ENCODE measurements around the gene PRCC.

PRCC gene

DNA sequence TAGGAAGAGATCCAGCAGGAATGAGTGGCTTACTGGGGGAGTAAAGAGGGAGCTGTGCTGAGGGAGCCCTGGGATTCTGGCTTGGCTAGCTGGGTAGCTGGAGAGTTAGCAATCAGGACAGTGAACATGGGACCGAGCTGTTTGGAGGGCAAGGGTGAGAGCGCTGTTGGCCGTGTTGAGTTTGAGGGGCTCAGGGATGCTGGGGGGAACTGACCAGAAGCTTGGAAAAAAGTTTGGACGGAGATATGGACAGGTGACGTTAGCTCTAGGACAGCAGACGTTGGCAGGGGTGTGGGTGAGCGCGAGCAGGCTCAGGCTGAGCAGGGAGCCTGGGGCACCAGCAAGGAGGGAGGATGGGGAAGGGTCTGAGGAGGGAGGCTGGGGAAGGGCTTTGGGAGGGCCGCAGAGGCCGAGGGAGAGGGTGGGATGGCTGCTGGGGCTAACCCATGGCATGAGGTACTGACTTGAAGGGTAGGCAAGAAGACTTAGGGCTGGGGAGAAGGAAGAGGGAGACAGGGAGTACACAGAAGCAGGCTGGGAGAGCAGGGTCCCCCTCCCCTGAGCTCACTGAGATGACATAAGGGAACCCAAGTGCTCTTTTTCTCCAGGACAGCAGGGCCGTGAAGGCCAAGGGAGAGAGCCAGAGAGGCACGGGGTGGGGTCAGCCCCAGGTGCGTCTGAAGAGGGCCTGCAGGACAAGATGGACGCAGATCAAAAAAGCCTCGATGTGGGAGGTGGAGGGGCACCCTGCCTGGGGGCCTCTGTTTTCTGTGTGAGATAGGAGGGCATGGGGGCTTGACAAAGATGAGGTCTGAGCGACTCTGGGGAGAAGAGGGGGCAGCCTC, 41.1 kb downstream of the PRCC start:
- no peak for FAIRE-seq

DNA sequence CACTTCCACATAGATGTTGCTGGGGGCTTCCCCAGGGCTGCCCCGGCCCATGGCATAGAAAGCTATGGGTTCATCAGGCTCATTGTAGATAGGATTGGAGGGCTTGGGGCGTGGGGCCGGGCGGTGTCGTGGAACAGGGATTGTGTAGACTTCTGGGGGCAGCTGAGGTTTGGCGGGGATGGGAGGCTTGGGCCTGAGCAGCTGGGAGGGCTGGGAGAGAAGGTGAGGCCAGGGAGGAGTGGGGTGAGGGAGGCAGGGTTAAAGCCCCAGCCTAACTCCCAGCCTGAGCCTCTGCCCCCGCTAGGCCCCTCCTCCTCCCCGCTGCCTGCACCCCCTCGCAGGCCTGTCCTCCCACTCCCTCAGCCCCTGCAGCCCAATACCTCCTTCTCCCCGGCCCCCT, 41.9 kb downstream of the PRCC start:
- FAIRE-seq (no peak), DNase-seq (ENCODE audit: insufficient read length, low spot score) (no peak)
- TF ChIP-seq POLR2A (IDR thresholded peaks at IDR 0.05; ENCODE audit: low read depth, low read length), result no peak
- no peak for TF ChIP-seq PAX5 (IDR thresholded peaks at IDR 0.05; ENCODE audit: insufficient read depth, low read length, severe bottlenecking)
- no peak for TF ChIP-seq SPI1 (IDR thresholded peaks at IDR 0.05; ENCODE audit: low read depth, low read length)
- TF ChIP-seq TAF1 (IDR thresholded peaks at IDR 0.05; ENCODE audit: low read depth, low read length), result no peak
- TF ChIP-seq POLR2AphosphoS5 (IDR thresholded peaks at IDR 0.05; ENCODE audit: low read depth, low read length), result no peak
- TF ChIP-seq POU2F2 (IDR thresholded peaks at IDR 0.05; ENCODE audit: low read depth, low read length), result no peak

More for the DNA sequence above, 41.1 kb downstream of the PRCC start:
- TF ChIP-seq PAX5 (IDR thresholded peaks at IDR 0.05; ENCODE audit: insufficient read depth, low read length, severe bottlenecking) (no peak), POU2F2 (IDR thresholded peaks at IDR 0.05; ENCODE audit: low read depth, low read length) (no peak), SPI1 (IDR thresholded peaks at IDR 0.05; ENCODE audit: low read depth, low read length) (no peak)
- no peak for DNase-seq (ENCODE audit: insufficient read length, low spot score)

DNA sequence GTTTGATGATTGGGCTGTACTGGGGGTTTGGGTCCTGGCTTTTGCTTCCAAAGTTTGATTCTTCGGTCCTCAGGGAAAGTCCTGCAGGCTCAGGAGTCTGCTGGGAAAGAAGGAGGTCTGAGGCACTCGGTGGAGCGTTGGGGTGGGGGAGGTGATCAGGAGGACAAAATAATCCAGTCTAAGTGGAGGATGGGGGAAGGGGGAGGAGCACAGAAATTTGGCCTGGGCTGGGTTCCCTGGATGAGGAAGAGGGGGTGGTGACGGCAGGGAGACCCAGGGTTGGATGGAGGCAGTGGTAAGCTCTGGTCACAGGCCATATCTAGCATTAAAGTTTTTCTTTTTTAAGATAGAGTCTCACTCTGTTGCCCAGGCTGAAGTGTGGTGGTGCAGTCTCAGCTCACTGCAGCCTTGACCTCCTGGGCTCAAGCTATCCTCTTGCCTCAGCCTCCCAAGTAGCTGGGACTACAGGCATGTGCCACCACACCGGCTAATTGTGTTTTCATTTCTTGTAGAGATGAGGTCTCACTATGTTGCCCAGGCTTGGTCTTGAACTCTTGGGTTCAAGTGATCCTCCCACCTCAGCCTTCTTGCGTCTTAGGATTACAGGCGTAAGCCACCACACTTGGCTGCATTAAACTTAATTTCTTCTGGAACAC, 42.5 kb downstream of the PRCC start:
- DNase-seq (ENCODE audit: insufficient read length, low spot score) (no peak), FAIRE-seq (no peak)
- no peak for TF ChIP-seq POLR2AphosphoS5 (IDR thresholded peaks at IDR 0.05; ENCODE audit: low read depth, low read length)
- TF ChIP-seq TAF1 (IDR thresholded peaks at IDR 0.05; ENCODE audit: low read depth, low read length), result no peak
- no peak for TF ChIP-seq POU2F2 (IDR thresholded peaks at IDR 0.05; ENCODE audit: low read depth, low read length)
- no peak for TF ChIP-seq PAX5 (IDR thresholded peaks at IDR 0.05; ENCODE audit: insufficient read depth, low read length, severe bottlenecking)
- no peak for TF ChIP-seq POLR2A (IDR thresholded peaks at IDR 0.05; ENCODE audit: low read depth, low read length)
- TF ChIP-seq SPI1 (IDR thresholded peaks at IDR 0.05; ENCODE audit: low read depth, low read length), result no peak

DNA sequence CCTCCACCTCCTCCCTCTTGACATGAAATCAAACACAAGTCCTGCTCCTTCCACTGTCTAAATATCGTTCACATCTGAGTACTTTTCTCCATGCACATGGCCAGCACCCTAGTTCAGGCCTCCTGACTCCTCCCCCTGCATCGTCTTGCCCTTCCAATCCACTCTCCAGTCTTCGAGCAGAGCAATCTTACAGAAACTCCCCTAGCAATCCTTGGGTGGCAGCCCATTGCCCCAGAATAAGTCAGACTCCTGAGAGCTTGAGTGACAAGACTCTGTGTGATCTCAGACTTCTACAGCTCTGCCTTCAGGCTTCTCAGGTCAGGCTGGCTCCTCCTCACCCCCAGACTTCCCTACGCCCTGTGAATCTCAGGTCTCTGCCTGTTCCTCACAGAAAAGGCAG, 43.8 kb downstream of the PRCC start:
- DNase-seq (ENCODE audit: insufficient read length, low spot score) (no peak), FAIRE-seq (no peak)
- TF ChIP-seq PAX5 (IDR thresholded peaks at IDR 0.05; ENCODE audit: insufficient read depth, low read length, severe bottlenecking) (no peak), POLR2AphosphoS5 (IDR thresholded peaks at IDR 0.05; ENCODE audit: low read depth, low read length) (no peak), POLR2A (IDR thresholded peaks at IDR 0.05; ENCODE audit: low read depth, low read length) (no peak), SPI1 (IDR thresholded peaks at IDR 0.05; ENCODE audit: low read depth, low read length) (no peak), TAF1 (IDR thresholded peaks at IDR 0.05; ENCODE audit: low read depth, low read length) (no peak), POU2F2 (IDR thresholded peaks at IDR 0.05; ENCODE audit: low read depth, low read length) (no peak)

DNA sequence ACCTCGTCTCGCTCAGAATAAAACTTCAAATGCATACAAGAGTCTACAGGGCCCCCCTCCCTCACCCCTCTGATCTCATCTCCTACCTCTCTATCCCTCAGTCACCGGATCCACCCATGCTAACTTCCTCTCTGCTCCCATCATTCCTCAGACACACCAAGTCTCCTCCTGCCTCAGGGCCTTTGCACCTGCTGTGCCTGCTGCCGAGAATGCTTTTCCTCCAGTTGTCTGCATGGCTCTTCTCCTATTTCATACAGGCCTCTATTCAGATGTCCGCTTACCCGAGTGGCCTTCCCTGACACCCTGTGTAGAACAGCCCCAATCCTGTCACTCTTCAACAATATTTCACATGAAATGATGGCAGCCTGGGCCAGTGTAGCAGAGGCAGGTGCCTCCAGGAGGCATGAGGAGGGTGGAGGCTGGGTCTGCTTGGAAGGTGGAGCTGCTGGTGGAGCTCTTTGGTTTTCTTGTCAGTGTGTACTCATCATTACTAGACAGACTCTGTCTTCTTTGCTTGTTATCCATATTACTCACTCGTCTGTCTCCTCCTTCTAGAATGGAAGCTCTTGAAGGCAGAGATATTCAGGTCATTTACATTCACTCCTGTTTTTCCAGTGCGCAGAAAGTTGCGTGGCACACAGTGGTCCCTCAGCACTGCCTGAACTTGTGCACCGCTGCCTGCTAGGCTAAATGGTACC, 45.1 kb downstream of the PRCC start:
- no peak for FAIRE-seq

DNA sequence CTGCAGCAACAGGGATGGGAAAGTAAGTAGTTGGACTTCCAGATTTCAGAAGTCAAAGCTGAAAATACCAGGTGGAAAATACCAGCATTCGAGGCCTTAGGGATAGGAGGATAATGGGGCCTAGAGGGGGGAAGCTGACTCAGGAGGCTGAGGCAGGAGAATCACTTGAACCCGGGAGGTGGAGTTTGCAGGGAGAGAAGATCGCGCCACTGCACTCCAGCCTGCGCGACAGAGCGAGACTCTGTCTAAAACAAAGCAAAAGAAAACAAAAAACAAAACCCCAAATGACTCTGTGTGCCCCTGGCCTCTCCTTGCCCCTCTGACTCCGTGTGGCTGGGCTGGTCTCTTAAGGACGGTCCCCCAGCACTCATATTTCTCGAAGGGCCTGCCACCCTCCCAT, 46.0 kb downstream of the PRCC start:
- TF ChIP-seq SPI1 (IDR thresholded peaks at IDR 0.05; ENCODE audit: low read depth, low read length) (no peak), TAF1 (IDR thresholded peaks at IDR 0.05; ENCODE audit: low read depth, low read length) (no peak), POLR2A (IDR thresholded peaks at IDR 0.05; ENCODE audit: low read depth, low read length) (no peak), POLR2AphosphoS5 (IDR thresholded peaks at IDR 0.05; ENCODE audit: low read depth, low read length) (no peak), POU2F2 (IDR thresholded peaks at IDR 0.05; ENCODE audit: low read depth, low read length) (no peak), PAX5 (IDR thresholded peaks at IDR 0.05; ENCODE audit: insufficient read depth, low read length, severe bottlenecking) (no peak)
- DNase-seq (ENCODE audit: insufficient read length, low spot score) (no peak), FAIRE-seq (no peak)

More for the DNA sequence above, 45.1 kb downstream of the PRCC start:
- TF ChIP-seq POU2F2 (IDR thresholded peaks at IDR 0.05; ENCODE audit: low read depth, low read length), result no peak
- no peak for TF ChIP-seq POLR2A (IDR thresholded peaks at IDR 0.05; ENCODE audit: low read depth, low read length)
- no peak for TF ChIP-seq POLR2AphosphoS5 (IDR thresholded peaks at IDR 0.05; ENCODE audit: low read depth, low read length)
- no peak for TF ChIP-seq SPI1 (IDR thresholded peaks at IDR 0.05; ENCODE audit: low read depth, low read length)
- TF ChIP-seq PAX5 (IDR thresholded peaks at IDR 0.05; ENCODE audit: insufficient read depth, low read length, severe bottlenecking), result no peak
- no peak for TF ChIP-seq TAF1 (IDR thresholded peaks at IDR 0.05; ENCODE audit: low read depth, low read length)
- no peak for DNase-seq (ENCODE audit: insufficient read length, low spot score)

DNA sequence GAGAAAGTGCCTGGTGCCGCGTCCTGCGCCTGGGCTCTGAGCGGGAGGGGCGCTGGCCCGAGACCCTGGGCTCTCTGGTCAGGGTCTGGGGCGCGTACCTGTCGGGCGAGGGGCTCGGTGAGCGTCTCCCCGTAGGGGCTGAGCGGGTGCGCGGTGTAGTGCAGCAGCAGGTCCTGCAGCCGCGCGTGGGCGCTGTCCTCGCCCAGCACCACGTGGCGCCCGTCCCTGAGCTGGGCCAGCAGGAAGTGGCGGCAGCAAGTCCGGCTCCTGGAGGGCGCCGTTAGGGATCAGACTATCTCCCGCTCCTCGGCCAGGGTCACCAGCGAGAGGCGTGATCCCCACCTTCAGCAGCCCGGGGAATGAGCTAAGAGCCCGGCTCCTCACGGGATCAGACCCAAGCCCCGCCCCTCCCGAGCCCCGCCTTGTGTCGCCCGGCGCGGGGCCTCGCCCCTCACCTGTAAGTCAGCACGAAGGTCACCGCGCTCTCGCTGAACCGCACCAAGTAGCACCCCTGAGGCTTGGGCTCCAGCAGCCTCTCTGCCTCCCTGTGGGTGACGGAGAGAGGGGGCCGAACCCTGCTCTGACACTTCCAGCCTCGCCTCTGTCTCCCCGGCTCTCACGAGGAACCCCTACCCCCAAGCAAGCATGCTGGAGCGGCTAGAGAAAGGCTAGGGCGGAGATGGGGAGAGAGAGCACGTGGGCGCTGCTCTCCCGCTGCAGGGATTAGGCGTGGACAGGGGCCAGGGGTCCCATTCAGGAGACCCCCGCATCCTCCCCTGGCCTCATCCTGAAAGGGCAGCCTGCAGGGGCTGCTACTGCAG, 46.6 kb downstream of the PRCC start:
- FAIRE-seq (peak; percentile 87), DNase-seq (ENCODE audit: insufficient read length, low spot score) (peak; percentile 76)
- TF ChIP-seq SPI1 (IDR thresholded peaks at IDR 0.05; ENCODE audit: low read depth, low read length) (no peak), POLR2A (IDR thresholded peaks at IDR 0.05; ENCODE audit: low read depth, low read length) (no peak), TAF1 (IDR thresholded peaks at IDR 0.05; ENCODE audit: low read depth, low read length) (no peak), POU2F2 (IDR thresholded peaks at IDR 0.05; ENCODE audit: low read depth, low read length) (no peak), PAX5 (IDR thresholded peaks at IDR 0.05; ENCODE audit: insufficient read depth, low read length, severe bottlenecking) (no peak), POLR2AphosphoS5 (IDR thresholded peaks at IDR 0.05; ENCODE audit: low read depth, low read length) (no peak)

DNA sequence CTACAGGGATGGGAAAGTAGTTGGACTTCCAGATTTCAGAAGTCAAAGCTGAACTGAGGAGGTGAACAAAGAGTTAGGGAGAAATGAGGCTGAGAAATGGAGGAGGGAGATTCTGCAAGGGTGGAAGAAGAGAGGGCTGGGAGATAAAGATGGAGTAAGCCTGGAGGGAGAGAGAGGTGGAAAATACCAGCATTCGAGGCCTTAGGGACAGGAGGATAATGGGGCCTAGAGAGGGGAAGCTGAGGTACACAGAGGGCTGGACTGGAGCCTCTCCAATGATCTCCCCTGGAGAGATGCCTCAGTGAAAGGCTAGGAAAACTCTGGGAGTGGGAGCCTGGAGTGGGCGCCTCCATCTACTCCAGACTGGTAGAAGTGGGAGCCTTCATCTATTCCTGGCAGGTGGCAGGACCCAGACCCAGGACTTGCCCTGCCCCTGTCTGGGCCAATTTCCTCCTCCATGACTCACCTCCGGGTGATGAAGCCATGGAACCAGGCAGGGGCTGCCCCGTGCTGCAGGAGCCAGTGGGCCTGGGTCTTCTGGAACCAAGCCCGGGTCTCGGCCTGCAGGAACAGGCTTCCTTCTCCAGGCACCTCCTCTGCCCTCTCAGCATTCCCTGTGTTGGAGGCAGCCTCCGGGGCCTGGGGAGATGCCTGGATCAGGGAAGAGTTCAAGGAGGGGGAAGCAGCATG, 47.4 kb downstream of the PRCC start:
- no peak for TF ChIP-seq POU2F2 (IDR thresholded peaks at IDR 0.05; ENCODE audit: low read depth, low read length)
- DNase-seq (ENCODE audit: insufficient read length, low spot score) (no peak), FAIRE-seq (no peak)
